Fibroblast of skin of right biceps (primary cell): ENCODE data around the gene LMTK2.
"Not testable (repeated sequence)": the region's sequence is repeated elsewhere in the genome, so short reads cannot be mapped to it uniquely, and the experiment has no call there.

Experiments used
- DNase-seq: peaks from one replicate; pipeline ENCODE4 v3.0.0-alpha.2; 2013

The LMTK2 gene

DNA sequence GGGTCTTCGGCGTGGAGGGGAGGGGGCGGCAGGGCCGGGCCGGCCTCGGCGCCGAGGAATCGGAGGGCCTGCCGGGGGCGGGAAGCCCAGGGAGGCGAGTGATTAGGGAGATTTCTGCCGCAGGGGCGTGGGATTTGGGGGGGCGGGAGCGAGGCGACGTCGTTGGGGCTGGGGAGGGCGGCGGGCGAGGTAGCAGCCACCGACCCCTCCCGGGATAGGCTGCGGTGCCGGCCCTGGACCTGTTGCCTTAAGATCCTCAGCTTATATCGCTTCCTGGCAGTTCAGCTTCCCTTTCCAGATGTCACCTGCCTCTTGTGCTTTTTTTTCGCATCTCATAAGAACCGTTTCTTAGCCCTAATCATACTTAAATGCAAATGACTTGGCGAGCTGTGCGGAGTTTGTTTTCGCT is 655 bp downstream of the LMTK2 start:
- no peak for DNase-seq

DNA sequence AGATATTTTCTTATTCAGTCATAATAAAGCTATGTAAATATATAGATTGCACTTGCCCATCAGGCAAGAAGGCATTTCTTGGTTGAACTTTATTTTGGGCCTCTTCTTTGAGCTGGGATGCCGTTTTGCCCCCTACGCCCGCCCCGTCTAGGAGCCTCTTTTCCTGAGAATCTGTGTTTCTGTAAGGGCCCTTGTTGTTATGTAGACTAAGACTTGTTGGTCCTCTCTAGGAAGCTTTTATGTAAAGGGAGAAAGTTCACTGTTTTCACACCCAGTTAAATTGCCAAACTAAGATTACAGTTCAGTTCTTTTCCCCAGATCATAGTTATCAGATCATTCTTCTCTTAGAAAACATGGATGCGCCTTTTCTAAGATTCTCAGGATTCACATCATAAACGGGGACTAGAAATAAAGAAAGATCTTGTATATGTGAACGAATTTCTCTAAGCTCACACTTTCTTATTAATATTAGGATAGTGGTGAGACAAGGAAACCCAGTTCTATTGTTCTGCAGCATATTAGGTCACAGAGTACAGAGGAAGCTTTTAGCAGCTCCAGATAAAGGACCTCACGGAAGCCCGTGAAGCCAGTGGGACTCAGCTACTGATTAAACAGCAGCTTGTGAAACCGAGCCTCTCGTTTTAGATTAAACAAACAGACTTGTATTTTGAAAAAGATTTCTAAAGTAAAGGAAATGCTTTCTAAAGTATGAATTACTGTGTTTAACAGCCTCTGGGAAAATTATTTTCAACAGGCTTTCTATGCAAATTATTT is 3.8 kb downstream of the LMTK2 start:
- no peak for DNase-seq

DNA sequence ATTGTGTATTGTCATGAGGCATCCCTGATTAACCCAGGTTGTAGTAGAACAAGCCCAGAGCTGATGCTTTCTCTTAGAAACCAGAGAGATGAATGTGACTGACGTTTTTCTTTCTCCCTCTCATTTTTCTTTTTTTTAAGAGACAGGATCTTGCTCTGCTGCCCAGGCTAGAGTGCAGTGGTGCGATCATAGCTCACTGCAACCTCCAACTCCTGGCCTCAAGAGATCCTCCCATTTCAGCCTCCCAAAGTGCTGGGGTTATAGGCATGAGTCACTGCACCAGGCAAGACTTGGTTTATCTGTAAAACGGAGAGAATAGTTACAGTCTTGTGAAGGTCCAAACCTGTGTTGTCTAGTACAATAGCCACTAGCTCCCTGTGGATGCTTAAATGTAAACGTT is 5.4 kb downstream of the LMTK2 start:
- no peak for DNase-seq

DNA sequence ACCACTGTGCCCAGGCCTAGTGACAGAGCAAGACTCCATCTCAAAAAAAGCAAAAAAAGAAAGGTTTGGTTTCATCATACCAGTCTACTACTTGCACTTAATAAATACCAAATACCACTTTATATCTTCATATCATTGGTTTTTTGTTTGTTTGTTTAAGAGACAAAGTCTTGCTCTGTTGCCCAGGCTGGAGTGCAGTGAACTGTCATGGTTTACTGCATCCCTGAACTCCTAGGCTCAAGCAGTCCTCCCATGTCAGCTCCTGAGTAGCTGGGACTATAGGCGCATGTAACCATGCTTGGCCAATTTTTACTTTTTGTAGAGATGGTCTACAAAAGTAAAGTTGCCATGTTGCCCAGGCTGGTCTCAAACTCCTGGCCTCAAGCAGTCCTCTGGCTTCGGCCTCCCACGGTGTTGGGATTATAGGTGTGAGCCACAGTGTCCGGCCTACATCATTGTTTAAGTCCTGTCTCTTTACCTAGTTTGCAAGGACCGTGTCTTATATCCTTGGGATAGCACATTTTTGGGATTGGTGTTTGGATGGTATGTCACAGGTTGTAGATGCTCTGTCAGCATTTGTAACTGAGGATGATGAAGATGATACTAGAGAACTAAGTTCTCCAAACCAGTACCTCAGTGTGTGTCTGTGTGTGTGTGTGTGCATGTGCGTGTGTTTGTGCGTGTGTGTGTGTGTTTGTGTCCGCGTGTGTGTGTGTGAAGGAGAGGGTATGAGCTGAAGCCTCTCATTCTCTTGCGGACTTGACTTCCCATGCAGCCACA is 9.3 kb downstream of the LMTK2 start:
- DNase-seq: no peak

DNA sequence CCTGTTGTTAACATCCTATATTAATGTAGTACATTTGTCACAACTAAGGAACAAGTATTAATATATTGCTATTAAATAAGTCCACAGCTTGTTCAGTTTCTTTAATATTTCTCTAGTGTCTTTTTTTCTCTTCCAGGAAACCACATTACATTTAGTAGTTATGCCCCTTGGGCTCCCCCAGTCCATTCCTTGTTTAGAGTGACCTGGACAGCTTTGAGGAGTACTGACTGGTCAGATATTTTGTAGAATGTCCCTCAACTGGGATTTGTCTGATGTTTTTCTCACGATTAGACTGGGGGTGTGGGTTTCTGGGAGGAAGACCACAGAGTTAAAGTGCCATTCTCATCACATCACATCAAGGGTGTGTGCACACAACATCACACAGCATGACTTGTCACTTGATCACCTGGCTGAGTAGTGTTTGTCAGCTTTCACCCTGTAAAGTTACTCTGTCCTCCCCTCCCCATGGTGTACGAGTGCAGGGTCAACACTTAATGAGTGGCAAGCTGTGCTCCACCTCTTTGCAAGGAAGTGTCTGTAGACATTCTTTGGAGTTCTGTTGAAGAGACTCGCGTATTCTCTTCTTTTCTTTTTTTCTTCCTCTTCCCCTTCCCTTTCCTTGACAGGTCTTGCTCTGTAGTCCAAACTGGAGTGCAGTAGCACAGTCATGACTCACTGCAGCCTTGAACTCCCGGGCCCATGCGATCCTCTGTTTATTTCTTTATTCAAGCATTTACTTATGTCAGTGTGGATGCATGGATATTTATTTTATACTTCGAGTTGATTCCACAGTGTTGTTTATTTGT is 10.2 kb downstream of the LMTK2 start:
- no peak for DNase-seq

DNA sequence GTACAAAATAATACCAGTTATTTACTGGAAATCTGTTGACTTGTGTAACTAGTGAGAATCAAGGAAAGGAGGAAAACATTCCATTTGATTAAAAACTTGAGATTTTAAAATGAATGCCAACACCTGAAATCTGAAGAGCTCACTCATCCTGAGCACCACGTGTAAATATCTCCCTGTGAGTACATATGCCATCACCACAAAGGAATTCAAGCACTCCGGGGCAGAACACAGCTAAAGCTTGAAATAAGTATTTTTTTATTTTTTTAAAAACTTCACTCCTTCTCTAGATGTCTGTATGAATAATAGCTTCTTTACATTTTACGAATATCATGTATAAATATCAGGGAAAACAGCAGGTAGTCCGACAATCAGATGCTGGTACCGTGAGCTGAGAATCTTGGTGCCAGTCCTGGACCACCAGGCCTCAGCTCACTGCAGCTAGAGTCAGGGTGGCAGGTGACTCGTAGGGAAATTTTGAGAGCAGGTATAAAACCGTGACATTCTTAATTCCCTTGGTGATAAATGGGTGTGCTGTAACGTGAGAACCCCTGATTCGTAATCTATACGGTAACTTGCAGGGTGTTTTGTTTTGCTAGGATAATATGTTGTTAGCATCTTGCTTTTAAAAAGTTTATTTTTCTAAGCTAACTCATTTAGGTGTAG is 12.7 kb downstream of the LMTK2 start:
- peak; percentile 77 for DNase-seq

DNA sequence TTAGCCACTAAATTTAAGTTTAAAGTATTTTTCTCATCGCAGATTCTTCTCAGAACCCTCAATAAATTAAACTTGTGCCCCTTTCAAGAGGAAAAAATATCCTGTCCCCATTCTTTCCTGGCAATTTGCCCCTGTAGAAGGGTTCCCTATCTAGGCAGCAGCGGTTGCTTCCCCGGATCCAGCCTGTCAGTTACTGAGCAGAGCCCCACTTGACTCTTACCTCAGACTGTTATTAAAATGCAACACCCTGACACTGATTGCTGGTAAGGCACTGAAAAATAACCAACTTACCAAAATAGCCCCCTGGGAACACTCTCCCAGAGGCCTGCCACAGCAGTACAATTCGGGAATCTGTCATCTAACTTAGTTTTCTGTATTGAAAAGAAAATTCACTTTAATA is 13.9 kb downstream of the LMTK2 start:
- DNase-seq: no peak

DNA sequence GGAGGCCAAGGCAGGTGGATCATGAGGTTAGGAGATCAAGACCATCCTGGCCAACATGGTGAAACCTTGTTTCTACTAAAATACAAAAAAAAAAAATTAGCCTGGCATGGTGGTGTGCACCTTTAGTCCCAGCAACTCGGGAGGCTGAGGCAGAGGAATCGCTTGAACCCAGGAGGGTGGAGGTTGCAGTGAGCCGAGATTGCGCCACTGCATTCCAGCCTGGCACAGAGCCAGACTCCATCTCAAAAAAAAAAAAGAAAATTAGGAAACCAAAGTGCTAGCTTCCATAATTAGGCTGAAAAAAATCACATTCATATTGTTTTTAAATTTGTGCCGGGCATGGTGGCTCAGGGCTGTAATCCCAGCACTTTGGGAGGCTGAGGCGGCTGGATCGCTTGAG is 14.7 kb downstream of the LMTK2 start:
- DNase-seq: not testable (repeated sequence)

DNA sequence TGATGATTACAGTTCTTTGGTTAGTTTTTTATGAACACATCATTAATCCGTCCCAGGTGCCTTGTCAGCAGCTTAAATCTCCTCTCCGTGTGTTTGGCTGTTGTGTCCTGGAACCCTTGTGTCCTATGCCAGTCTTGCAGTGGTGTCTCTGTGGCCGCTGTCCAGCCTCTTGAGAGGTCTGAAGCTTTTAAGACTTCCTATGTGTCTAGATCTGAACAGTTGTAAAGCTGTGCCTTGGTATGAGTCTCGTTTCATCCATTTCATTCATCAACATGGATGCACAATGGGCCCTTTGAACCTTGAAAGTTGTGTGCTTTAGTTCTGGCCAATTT is 16.7 kb downstream of the LMTK2 start:
- DNase-seq: no peak

DNA sequence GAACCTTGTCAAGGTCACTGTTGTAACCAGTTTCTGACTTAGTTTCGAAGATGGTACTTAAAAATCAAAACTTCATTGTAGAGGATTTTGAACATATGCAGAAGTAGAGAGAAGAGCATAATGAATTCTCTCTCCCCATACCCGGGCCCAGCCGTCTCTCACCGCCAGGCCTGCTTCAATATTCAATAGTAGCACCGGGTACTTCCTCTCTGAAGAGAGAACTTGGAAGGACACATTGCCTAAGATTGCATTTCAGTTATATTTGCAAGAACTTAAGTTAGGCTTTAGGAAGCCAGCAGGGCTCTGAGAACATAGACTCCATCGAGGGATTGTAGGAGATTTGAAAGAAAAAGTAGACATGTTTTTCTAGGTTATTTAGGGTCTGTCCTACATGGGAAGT is 19.1 kb downstream of the LMTK2 start:
- no peak for DNase-seq

DNA sequence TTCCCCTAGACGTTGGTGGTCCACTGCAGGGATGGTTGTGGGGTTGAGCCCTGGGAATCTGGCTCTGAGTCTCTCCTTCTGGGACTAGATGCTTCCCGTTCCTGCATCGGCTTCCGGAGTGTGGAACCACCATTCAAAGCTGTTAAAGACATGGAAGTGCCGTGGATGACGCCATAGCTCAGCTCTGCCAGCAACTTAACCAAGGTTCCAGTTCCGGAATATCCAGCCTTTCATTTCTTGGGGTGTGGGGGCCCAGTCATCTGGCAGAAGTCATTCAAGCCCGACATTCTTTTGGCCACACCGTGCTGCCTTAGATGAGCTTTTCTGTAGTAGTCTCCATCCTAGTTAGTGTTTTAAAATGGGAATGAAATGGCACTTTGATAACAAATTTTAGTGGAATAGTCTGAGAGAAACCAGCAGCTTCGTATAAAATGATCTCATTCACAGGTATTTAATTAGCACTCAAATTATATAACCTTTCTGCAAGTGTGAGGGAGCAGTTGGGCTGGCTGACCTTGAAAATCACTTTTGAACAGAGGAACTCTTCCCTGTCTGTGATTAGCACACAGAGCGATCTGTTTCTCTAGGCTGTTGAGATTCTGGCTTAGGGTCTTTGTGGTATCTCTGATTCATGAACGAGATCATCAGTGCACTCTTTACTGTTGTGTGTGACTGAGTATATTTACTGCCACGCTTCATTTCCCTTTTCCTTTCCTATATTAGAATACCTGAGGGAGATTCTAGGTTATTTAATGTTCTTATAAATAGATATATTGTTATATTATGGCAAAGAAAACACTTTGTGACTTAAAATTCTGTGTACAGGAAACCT is 19.9 kb downstream of the LMTK2 start:
- peak; percentile 49 for DNase-seq

DNA sequence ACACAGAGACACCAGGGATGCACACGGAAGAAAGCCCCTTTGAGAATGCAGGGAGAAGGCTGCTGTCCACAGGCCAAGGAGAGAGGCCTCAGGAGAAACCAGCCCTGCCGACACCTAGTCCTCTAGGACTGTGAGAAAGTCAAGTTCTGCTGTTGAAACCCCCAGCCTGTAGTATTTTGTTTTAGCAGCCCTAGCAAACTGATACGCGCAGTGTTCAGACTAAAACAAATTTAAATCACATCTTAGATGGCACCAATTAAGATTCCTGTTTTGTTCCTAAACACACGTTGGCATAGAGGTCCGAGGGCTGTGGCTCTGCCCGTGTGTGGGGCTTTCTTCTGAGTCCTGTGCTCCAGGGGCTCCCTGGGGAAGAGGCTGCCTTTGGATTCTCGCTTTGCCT is 21.7 kb downstream of the LMTK2 start:
- DNase-seq: no peak

DNA sequence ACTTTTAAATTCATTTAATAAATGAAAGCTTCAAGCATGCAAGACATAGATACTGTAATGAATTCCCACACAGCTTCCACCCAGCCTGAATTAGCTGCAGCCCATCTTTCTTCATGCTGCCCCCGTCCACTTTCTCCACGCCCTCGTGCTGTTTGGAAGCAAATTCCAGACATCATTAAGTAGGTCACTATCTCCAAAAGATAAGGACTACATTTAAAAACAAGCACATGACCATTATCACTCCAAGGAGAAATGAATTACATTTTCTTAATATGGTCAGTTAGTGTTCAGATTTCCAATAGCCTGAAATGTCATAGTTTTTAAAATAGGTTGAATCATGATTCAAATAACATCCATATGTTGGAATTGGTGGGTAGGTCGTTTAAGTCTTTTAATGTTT is 24.3 kb downstream of the LMTK2 start:
- no peak for DNase-seq

DNA sequence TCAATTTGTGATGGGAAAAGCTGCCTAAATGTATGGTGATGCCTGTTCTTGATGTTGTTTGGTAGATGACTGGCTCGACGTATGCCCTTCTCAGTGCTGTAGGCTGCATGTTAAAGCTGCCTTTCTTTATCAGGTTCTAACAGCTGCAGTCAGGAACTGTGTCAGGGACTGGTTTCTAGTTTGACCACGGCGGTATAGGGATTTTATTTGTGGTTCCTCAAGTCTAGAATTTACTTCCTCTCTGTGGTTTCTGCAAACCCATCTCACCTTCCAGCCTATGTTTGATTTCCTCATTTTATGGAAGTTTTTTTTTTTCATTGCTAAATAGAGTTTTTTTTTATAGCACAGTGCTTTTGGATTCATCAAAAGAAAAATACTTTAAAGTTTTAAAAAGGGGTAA is 26.5 kb downstream of the LMTK2 start:
- DNase-seq: peak; percentile 11

DNA sequence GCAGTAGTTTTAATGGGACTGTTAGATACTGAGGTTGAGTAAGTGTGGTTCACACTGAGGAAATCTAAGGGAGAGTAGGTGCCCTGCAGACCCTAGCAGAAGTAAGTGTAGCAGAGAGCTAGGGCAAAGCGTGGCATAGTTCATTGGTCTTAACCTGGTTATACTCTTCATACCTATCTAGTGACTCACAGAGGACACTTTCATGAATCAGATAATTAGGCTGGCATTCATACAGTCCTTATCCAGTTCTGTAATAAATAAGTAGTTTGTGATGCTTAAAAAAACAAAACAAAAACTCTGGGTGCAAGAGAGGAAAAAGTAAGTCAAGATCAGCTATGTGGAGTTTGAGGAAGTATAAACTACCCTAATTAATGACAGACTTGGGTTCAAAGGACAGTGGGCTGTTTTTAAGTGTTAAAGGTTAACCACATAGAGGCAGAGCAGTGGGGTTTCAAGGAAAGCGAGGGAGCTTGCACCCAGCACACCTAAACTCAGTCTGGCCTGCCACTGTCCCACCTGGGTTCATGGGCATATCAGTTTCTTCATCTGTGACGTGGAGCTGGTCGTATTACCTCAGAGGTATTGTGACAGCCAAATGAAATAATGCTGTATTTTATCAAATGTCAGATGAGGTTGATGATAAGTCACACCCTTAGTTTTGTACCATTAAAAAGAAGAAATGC is 27.1 kb downstream of the LMTK2 start:
- DNase-seq: peak; percentile 40

DNA sequence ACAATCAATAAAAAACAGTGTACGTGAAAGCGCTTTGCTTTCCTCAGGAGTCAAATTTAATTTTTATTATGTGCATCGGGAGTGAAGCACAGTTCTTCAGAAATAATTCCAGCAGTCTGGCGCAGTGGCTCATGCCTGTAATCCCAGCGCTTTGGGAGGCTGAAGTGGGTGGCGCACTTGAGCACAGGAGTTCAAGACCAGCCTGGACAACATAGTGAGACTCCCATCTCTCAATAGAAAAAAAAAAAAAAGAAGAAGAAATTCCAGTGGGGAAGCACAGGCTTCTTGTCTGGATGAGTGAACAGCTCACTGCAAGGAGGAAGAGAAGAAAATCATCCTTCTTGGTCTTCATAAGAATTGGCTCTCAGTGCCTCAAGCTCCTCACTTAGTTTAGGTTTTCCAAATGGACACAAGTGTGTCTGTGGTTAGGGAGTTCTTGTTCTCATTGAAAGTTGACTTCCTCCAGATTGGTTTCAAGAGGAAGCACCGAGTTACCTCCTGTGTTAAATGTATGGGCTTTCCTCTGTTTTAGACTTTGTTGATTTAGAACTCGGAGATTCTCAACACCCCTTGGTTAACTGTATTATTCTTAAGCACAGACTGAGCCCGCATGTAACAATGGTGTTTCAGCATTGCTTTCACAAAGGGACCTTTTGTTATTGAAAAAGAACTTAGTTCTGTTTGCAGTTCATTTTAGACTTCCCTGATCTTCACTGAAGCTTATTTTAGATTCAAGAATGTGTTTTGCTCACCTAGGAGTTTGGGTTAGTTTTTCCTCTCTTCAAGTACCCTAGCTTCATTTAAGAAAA is 28.0 kb downstream of the LMTK2 start:
- DNase-seq: no peak

DNA sequence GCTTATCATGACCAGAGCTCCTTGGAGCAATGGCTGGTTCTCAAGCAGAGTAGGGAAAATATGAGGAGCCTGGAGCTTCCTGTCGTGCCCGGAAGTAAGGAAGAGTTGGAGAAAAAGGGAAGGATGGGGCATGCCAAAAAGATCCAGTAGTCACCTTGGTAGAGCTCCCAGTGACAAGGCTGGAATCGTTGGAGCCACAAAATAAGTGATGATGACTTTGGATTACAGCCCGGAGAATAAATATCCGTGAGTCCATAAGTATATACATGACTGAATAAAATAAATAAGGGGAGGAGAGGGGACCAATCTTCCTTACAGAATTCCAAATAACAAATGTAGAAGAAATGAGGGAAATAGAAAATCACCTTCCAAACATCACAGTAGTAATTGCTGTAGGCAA is 29.3 kb downstream of the LMTK2 start:
- no peak for DNase-seq

DNA sequence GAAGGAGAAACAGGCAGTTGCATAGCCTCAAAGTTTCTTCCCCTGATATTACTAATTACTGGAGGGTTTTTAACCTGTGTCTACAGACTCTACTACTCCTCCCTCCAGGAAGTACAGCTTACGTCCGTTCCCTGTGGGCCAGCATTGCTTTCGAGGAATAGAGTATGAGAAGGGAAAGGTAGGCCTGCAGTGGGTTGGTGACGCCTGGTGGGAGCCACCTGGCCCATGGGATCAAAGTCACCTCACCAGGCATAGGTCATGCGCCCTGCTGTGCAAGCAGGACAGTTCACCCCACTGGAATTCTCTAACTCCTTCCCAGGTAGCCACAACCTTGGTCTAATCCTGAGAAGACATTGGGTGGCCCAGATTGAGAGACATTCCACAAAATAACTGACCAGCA is 29.8 kb downstream of the LMTK2 start:
- no peak for DNase-seq

DNA sequence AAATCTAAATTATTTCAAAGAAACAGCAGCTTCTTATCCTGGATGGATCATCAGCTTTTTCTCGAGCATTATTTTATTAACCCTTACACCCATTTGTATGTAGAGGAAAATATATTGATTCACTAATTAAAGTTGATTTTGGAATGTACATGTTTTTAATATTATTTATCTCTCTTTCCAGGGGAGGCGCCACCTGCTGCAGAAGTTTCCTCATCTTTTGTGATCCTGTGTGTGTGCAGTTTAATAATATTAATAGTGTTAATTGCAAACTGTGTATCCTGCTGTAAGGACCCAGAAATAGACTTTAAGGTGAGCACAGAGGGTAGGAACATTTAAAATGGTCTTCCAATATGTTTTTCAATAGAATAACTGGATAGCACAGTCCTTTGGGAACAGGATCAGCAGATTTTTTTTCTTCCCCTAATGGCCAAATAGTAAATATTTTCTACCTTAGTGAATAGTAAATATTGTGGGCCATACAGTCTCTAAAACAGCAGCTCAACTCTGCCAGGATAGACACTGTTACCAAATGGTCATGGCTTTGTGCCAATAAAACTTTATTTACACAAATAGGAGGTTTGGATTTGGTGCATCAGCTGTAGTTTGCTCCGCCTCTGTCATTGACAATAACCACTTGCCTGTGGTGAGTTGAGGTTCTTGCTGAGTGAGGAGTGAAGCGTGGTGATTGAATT is 30.6 kb downstream of the LMTK2 start:
- DNase-seq: no peak

DNA sequence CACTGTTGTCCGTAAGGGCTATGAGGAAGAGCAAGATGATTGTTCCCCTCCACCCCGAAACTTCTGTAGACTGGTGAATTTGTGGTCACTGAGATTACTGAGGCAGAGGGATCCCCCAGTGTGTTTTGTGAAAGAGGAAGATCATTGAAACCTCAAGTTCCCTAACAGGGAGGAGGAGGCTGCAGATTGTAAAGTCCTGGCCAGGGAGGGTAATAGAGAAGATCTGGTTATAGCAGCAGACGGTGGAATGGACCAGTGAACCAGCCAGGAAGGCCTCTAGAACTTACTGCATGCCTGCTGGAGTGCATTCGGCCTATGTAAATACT is 31.1 kb downstream of the LMTK2 start:
- DNase-seq: no peak
